Left lung (tissue), 14 donors: ENCODE results near the gene PRXL2B. TPM values are rescaled to one million over a fixed set of nuclear protein-coding genes. Genes with fewer than 3 reads are reported as not detected.
A peak's percentile ranks its signal among the peaks of the same experiment; 100 is the strongest.

Source experiments
- ATAC-seq: fragments of 200-7000 bp; cut with Tn5 transposase; one replicate; pipeline ENCODE4 v1.9.1; 2020; ENCODE audit warnings: moderate library complexity
- DNase-seq, 4 donors: peaks; one replicate each; pipeline ENCODE4 v3.0.0-alpha.2; 2013 to 2020
- H3K27ac ChIP-seq, 2 donors: fragments of 200-600 bp; sonication (generic) in 1 of 2; one replicate each; pipeline versions ENCODE4 v1.5.0 to v1.8.0; 2020 to 2021
- H3K27me3 ChIP-seq, 2 donors: fragments of 200-600 bp; sonication (generic) in 1 of 2; one replicate each; pipeline versions ENCODE4 v1.5.0 to v1.8.0; 2020 to 2021
- H3K36me3 ChIP-seq, 2 donors: fragments of 200-600 bp; sonication (generic) in 1 of 2; one replicate each; pipeline versions ENCODE4 v1.5.0 to v1.8.0; 2020 to 2021
- H3K4me1 ChIP-seq, 2 donors: fragments of 200-600 bp; one replicate each; pipeline ENCODE4 v1.8.0; 2021
- H3K4me3 ChIP-seq, 2 donors: fragments of 200-600 bp; sonication (generic) in 1 of 2; one replicate each; pipeline versions ENCODE4 v1.5.0 to v1.8.0; 2020 to 2021; ENCODE audit warnings: mild to moderate bottlenecking in 1 of 2
- H3K9me3 ChIP-seq, 2 donors: fragments of 200-600 bp; sonication (generic) in 1 of 2; one replicate each; pipeline versions ENCODE4 v1.5.0 to v1.8.0; 2020 to 2021
- intact Hi-C, 2 donors: fragments of 100-400 bp; cut with DNase I; formaldehyde crosslinking; loops; one replicate each; pipeline versions ENCODE4 v1.11.2 to v1.14.2; 2022
- long read RNA-seq, 12 donors: library from polyadenylated mRNA in 2 of 12; unstranded in 2 of 12; transcript quantifications; one replicate each; pipeline ENCODE4 v2.0.0 and lab custom pipeline, GENCODE V29; 2019 to 2026
- polyA plus RNA-seq, 6 donors: library from polyadenylated mRNA; unstranded; fragments of 120-200 nt; gene quantifications; one replicate each; pipeline ENCODE4 v1.2.1, GENCODE V29; 2013; ENCODE audit not compliant: insufficient read length in 6 of 6
- total RNA-seq, 2 donors: library from RNA; stranded (reverse); fragmentation: NEBNext Ultra II Directional; extraction: Animal tissue kit (Norgen Biotek cat#: 25700); gene quantifications; one replicate each; pipeline ENCODE4 v1.2.1, GENCODE V29; 2021
- TF ChIP-seq, protein P1 (sequence below), 2 donors: fragments of 200-600 bp; sonication (generic) in 1 of 2; IDR thresholded peaks; one replicate each; pipeline versions ENCODE4 v1.5.0 to v1.8.0; 2021; ENCODE audit warnings: antibody characterized with exemption in 2 of 2
- donor health status: DM: no; HTN: yes; CAD: no.
- donor health status: DM: no; HTN: no; CAD: no.

Gene PRXL2B, protein sequence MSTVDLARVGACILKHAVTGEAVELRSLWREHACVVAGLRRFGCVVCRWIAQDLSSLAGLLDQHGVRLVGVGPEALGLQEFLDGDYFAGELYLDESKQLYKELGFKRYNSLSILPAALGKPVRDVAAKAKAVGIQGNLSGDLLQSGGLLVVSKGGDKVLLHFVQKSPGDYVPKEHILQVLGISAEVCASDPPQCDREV
- total RNA-seq (10 to 100 TPM; 33.2 to 43.4 TPM), polyA plus RNA-seq (10 to 100 TPM; 36.9 to 62.5 (median 49.2) TPM)
- long read RNA-seq, donor 1, transcript PRXL2B-204 (7 exons, 2,749 nt), result major isoform, 8 of 16 reads
- long read RNA-seq, donor 1, partial matches to known transcripts, result 0 of 16 reads
- long read RNA-seq, donor 1, other reads (novel, unspliced or antisense), result 0 of 16 reads
- long read RNA-seq, donor 2, transcript PRXL2B-203 (7 exons, 2,689 nt), result major isoform, 5 of 14 reads
- long read RNA-seq, donor 2, partial matches to known transcripts, result 5 of 14 reads
- long read RNA-seq, donor 2, other reads (novel, unspliced or antisense), result 0 of 14 reads
- long read RNA-seq, donor 3, partial matches to known transcripts, result 0 of 7 reads
- long read RNA-seq, donor 3, other reads (novel, unspliced or antisense), result 0 of 7 reads
- long read RNA-seq, donor 4, partial matches to known transcripts, result 0 of 14 reads
- long read RNA-seq, donor 4, other reads (novel, unspliced or antisense), result 8 of 14 reads
- long read RNA-seq, donor 5, partial matches to known transcripts, result 0 of 7 reads
- long read RNA-seq, donor 5, other reads (novel, unspliced or antisense), result 0 of 7 reads
- long read RNA-seq, donor 6, transcript PRXL2B-204 (7 exons, 2,749 nt), result major isoform, 5 of 9 reads
- long read RNA-seq, donor 6, partial matches to known transcripts, result 0 of 9 reads
- long read RNA-seq, donor 6, other reads (novel, unspliced or antisense), result 0 of 9 reads
- long read RNA-seq, donor 7, partial matches to known transcripts, result 0 of 2 reads
- long read RNA-seq, donor 7, other reads (novel, unspliced or antisense), result 0 of 2 reads
- long read RNA-seq, donor 8, transcript PRXL2B-204 (7 exons, 2,749 nt), result major isoform, 12 of 26 reads
- long read RNA-seq, donor 8, partial matches to known transcripts, result 5 of 26 reads
- long read RNA-seq, donor 8, other reads (novel, unspliced or antisense), result 0 of 26 reads
- long read RNA-seq, donor 9, result 0 reads
- long read RNA-seq, donor 10, partial matches to known transcripts, result 2 of 11 reads
- long read RNA-seq, donor 10, other reads (novel, unspliced or antisense), result 1 of 11 reads
- long read RNA-seq, donor 11, transcript PRXL2B-204 (7 exons, 2,749 nt), result major isoform, 6 of 18 reads
- long read RNA-seq, donor 11, transcript PRXL2B-203 (7 exons, 2,689 nt), result major isoform, 6 of 18 reads
- long read RNA-seq, donor 11, partial matches to known transcripts, result 6 of 18 reads
- long read RNA-seq, donor 11, other reads (novel, unspliced or antisense), result 0 of 18 reads
- long read RNA-seq, donor 12, partial matches to known transcripts, result 0 of 8 reads
- long read RNA-seq, donor 12, other reads (novel, unspliced or antisense), result 0 of 8 reads

DNA sequence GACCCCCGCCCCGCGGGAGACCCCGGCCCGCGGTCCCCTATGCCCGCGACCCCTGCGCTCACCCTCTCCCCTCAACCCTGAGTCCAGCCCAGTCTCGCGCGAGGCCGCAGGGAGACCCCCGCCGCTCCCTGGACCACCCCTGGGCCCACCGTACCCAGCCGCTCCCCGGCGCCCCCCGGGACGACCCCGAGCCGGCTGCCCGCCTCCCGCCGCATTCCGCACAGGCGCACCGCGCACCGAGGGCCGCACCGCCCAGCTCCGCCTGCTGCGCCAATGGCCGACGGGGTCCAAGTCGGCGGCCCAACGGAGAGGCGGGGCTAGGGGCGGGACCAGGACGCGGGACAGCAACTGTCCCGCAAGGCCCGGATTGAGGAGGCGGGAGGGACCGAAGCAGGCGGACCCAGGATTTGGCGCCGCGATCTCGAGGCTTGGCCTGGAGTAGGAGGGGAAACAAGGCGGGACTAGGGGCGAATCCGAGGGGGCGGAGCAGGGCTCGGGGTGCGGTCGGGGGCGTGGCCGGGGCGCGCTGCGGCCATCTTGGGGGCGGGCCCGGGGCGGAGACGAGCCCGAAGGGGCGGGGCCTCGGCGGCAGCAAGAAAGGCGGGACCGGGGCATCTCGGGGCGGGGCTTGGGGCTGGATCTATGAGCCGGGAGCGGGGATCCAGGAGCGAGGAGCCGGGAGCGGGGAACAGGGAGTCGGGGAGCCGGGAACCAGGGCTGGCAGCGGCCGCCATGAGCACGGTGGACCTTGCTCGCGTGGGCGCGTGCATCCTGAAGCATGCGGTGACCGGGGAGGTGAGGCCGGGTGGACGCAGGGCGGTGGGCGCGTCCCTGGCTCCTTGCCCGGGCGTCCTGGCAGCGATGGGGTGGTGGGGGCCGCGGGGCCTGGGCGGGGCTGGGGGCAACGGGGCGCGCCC lies at the start of gene PRXL2B:
PRXL2B (plus strand) TSS at position 624 of the 917 bp plus-strand sequence; CDS start at position 733, 109 bp downstream.
- H3K27me3 ChIP-seq, result peaks cover 0 to 10% of the 10 kb centered on the region in 2 donors
- peaks cover 0 to 17% of the 10 kb centered on the region in 2 donors for H3K36me3 ChIP-seq
- peak within 1 kb of the TSS; percentile 97 to 98 for H3K27ac ChIP-seq
- H3K9me3 ChIP-seq, result no peaks in the 10 kb centered on the region
- peaks cover 21 to 53% of the 10 kb centered on the region in 2 donors for H3K4me1 ChIP-seq
- TF ChIP-seq, protein P1, sequence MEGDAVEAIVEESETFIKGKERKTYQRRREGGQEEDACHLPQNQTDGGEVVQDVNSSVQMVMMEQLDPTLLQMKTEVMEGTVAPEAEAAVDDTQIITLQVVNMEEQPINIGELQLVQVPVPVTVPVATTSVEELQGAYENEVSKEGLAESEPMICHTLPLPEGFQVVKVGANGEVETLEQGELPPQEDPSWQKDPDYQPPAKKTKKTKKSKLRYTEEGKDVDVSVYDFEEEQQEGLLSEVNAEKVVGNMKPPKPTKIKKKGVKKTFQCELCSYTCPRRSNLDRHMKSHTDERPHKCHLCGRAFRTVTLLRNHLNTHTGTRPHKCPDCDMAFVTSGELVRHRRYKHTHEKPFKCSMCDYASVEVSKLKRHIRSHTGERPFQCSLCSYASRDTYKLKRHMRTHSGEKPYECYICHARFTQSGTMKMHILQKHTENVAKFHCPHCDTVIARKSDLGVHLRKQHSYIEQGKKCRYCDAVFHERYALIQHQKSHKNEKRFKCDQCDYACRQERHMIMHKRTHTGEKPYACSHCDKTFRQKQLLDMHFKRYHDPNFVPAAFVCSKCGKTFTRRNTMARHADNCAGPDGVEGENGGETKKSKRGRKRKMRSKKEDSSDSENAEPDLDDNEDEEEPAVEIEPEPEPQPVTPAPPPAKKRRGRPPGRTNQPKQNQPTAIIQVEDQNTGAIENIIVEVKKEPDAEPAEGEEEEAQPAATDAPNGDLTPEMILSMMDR (IDR thresholded peaks at IDR 0.05), result no peak
- peak; percentile 97 to 100 (median 100) for DNase-seq
- intact Hi-C loops, result no loop called here
- H3K4me3 ChIP-seq, result peak within 1 kb of the TSS; percentile 82 to 87
- ATAC-seq, result peak; percentile 91

DNA sequence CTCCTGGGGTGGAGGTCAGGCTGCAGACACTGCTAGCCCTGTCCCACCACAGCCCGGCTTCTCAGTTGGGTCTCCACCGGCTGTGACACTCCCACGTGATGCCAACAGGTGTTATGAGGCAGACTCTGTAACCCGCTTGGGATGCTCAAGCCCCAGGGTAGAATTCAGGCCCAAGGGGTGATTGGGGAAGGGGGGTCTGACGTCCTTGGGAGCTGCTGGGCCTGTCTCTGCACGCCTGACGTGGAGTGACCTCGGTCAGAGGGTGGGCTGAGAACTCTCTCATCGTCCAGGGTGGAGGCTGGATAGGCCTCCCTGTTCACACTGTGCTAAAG lies 48.8 kb upstream of the PRXL2B start:
- peaks cover 0 to 18% of the 10 kb centered on the region in 2 donors for H3K4me1 ChIP-seq
- DNase-seq (no peak), ATAC-seq (no peak)
- TF ChIP-seq, protein P1 (IDR thresholded peaks at IDR 0.05), result no peak
- peaks cover 6 to 75% of the 10 kb centered on the region in 2 donors for H3K27me3 ChIP-seq
- no peak overlapping the region for H3K27ac ChIP-seq
- no peaks in the 10 kb centered on the region for H3K36me3 ChIP-seq
- no peaks in the 10 kb centered on the region for H3K9me3 ChIP-seq
- no peak overlapping the region for H3K4me3 ChIP-seq
- intact Hi-C loops, result no loop called here

DNA sequence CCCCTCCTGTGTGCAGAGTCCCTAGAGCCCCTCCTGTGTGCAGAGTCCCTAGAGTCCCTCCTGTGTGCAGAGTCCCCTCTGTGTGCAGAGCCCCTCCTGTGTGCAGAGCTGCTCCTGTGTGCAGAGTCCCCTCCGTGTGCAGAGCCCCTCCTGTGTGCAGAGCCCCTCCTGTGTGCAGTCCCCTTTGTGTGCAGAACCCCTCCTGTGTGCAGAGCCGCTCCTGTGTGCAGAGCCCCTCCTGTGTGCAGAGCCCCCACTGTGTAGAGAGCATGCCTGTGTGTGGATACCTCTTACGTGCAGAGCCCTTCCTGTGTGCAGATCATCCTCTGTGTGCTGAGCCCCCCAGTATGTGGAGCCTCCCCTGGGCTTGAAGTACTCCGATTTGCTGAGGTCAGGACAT lies 48.2 kb upstream of the PRXL2B start:
- peaks cover 6 to 69% of the 10 kb centered on the region in 2 donors for H3K27me3 ChIP-seq
- no peak overlapping the region for H3K4me3 ChIP-seq
- no peaks in the 10 kb centered on the region for H3K9me3 ChIP-seq
- intact Hi-C loops, result no loop called here
- TF ChIP-seq, protein P1 (IDR thresholded peaks at IDR 0.05), result no peak
- DNase-seq (no peak), ATAC-seq (no peak)
- H3K27ac ChIP-seq, result no peak overlapping the region
- no peaks in the 10 kb centered on the region for H3K36me3 ChIP-seq
- peaks cover 0 to 18% of the 10 kb centered on the region in 2 donors for H3K4me1 ChIP-seq

DNA sequence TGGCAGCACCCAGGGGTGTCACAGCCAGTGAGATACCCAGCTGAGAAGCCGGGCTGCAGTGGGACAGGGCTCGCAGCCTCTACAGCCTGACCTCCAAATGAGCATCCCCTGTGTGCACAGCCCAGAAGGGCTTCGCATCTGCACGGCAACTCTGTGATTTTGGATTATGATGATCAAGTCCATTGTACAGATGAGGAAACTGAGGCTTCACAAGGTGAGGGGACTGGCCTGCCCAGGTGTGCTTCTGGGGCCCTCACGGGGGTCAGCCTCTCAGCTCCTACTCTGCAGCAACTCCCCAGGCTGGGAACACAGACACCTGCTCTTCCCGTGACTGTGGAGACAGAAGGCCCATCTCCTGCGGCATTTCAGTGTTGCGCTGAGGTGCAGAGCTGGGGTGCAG lies 47.7 kb upstream of the PRXL2B start:
- TF ChIP-seq, protein P1 (IDR thresholded peaks at IDR 0.05), result no peak
- no peaks in the 10 kb centered on the region for H3K9me3 ChIP-seq
- H3K36me3 ChIP-seq, result no peaks in the 10 kb centered on the region
- DNase-seq (no peak), ATAC-seq (no peak)
- no peak overlapping the region for H3K27ac ChIP-seq
- peaks cover 0 to 23% of the 10 kb centered on the region in 2 donors for H3K4me1 ChIP-seq
- no peak overlapping the region for H3K4me3 ChIP-seq
- H3K27me3 ChIP-seq, result peaks cover 6 to 64% of the 10 kb centered on the region in 2 donors
- intact Hi-C loops, result no loop called here
